CD4-positive, alpha-beta T cell treated with Interferon gamma for 1 hour (primary cell): ENCODE measurements around the gene TMC1.
"Not testable (repeated sequence)": the region's sequence is repeated elsewhere in the genome, so short reads cannot be mapped to it uniquely, and the experiment has no call there.

Experiments
- DNase-seq: peaks from one replicate; pipeline ENCODE4 v3.0.0-alpha.2; 2020

Gene TMC1

DNA sequence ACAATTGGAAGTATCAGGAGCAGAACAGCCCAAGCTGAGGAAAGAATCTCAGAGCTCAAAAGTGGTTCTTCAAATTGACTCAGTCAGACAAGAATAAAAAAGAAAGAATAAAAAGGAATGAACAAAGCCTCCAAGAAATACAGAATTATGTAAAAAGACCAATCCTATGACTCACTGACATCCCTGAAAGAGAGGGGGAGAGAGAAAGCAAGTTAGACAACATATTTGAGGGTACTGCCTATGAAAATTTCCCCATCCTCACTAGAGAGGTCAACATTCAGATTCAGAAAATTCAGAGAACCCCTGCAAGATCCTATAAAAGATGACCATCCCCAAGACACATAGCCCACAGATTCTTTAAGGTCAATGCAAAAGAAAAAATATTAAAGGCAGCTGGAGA lies 258.2 kb downstream of the TMC1 start:
- DNase-seq, result no peak

GRCh38 chr9:72786948-72787347 lies 265.5 kb downstream of the TMC1 start:
- DNase-seq, result no peak

DNA sequence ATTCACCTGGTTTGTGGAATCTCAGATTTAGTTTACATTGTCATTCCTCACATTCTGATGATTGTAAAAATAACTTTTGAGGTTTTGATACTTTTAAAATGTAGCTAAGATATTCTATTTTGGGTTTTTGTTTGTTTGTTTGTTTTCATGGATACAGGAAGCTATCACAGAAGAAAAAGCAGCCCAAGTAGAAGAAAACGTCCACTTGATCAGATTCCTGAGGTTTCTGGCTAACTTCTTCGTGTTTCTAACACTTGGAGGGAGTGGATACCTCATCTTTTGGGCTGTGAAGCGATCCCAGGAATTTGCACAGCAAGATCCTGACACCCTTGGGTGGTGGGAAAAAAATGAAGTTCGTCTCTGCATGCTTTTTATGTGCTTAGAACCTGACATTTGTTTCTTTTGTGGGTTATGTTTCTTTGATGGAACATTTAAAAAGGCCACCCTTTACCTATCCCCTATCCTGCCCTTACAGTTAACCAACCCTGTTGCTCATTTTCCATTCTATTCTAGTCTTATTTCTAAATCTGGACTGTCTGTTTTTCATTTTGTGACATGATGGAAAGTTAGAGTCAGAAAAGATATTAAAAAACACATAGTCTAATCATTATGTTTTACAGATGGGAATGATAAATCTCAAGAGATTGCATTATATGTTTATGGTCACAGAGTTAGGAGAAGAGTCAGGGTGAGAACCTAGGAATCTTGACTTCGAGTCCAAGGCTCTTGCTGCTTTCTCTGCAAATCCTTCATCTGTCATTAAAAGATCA lies 267.7 kb downstream of the TMC1 start:
- no peak for DNase-seq

DNA sequence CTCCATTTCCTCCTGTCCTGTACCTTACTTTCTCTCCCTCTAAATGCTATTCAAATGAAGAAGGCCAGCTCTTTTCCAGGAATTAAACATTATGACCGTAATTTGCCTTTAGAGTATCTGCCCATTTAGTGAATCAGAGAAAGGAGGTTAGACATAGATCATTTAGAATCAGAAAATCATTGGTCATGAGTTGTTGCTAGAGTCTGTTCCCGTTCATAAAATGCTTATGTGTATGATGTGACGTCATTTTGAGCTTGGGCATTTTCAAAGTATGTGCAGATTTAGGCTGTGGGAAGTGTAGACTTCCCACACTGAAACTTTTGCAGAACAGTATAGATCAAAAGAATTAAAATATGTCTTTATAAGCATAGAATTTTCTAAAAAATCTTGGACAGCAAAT lies 268.5 kb downstream of the TMC1 start:
- DNase-seq, result no peak

GRCh38 chr9:72790989-72791388 lies 269.6 kb downstream of the TMC1 start:
- no peak for DNase-seq

- no peak for DNase-seq
These were observed 270.0 kb downstream of the TMC1 start for GRCh38 chr9:72791436-72791835.

GRCh38 chr9:72794946-72795345 lies 273.5 kb downstream of the TMC1 start:
- DNase-seq, result no peak

- no peak for DNase-seq
These were observed 279.1 kb downstream of the TMC1 start for GRCh38 chr9:72800328-72800994.

DNA sequence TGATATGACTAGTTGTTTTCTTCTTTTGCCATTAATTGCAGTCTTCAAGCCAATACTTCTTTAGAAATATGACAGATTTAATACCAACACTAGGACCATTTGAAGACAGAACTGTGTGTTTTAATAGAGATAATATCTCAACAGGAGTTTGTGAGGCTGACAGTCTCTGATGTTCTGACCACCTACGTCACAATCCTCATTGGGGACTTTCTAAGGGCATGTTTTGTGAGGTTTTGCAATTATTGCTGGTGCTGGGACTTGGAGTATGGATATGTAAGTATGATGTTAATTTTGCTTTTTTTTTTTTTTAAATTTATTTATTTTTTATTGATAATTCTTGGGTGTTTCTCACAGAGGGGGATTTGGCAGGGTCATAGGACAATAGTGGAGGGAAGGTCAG lies 283.8 kb downstream of the TMC1 start:
- DNase-seq, result no peak

- DNase-seq, result not testable (repeated sequence)
These were observed 285.0 kb downstream of the TMC1 start for GRCh38 chr9:72806313-72806809.

DNA sequence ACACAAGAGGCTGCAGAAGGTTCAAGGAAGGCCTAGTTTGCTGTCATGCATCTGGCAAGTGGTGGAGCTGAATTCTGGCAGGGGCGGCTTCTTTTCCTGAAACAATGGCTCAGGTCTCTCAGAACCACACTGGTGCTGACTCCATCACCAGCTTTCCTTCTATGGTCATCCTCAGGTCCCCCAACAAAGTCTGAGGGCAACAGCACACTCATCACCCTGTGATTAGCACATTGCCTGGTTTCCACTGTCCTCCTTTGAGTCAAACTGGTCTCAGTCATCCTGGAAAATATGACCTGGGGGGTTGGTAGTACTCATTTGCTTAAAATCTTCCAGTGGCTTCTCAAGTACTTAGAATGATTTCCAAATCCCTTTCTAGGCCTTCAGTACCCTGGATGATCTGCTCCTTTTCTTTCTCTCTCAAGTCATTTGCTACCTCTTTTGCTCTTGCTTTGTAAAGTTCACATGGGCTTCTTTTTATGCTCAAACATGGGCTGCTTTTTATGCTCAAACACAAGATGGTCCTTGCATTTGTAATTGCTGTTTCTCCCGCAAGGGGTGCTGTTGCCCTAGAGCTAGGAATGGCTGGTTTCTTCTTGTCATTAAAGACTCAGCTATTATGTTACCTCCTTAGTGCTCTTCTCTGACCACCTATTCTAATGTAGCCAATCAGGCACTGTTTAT lies 286.5 kb downstream of the TMC1 start:
- no peak for DNase-seq

DNA sequence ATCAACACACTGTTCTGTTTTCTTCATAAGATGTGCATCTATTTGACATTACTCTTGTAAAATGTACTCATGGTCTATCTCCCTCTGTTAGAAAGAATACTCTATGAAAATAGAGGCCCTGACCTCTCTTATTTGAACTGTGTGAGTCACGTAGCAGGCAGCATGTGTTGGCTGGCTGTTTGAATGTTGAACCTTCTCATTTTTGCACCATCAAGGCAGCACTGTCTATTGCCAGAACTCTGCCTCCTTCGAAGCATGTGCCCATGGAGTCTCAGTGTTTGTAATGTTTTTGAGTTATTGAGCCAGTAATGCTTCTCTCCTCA lies 287.0 kb downstream of the TMC1 start:
- no peak for DNase-seq

DNA sequence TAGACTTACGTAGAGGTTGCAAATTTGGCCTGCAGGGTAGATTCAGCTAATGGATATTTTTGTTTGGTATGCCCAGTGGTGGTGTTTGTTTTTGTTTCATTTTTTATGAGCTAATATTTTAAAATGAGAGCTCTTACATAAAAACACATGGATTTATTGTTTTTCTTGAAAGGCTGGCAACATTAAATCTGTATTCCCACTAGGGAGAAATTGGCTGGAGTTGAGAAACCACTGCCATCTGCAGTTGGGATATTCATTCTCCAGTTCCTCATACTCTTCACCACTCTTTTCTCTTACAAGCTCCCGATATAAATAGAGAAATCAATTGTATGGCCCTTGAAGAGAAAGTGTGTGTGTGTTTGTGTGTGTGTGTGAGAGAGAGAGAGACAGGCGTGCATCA lies 288.2 kb downstream of the TMC1 start:
- DNase-seq, result no peak

- no peak for DNase-seq
These were observed 291.2 kb downstream of the TMC1 start for GRCh38 chr9:72812559-72813111.

DNA sequence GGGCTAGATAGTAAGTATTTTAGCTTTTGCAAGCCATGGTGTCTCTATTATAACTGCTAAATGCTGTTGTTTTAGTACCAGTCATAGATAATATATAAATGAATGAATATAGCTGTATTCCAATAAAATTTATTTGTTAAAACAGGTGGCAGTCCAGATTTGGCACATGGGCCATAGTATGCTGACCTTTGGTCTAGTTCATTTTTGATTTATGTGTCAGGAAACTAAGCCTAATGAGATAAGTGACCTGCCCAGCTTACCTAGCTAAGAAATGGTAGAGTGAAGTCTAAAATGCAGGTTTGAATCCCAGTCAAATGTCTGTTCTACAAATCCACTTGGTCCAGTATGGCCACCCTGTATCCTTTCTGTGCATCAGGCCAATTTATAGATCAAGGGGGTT lies 292.1 kb downstream of the TMC1 start:
- DNase-seq, result no peak

DNA sequence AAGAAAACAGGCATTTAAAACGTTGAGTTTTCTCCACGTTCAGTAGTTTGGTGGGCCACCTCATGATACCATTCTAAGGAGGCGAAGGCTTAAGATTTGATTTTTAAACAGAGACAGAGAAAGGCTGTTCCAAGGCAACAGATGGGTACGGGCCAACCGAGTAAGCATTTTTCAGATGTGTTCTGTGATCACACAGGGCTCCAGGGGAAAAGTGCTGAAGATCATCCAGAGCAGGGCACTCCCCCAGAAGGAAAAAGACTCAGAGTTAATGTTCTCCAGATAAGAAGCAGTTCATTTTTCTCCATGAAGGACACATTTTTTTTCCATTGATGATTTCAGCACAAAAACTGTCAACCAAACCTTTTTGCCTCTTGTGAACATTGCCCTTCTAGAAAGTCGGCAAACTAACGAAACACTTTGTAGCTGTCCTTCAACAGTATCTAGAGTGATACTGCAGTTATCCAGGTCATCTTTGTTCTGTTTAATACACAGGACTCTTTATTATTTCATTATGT lies 292.7 kb downstream of the TMC1 start:
- DNase-seq, result no peak

GRCh38 chr9:72816666-72817065 lies 295.3 kb downstream of the TMC1 start:
- DNase-seq, result no peak

- DNase-seq, result no peak
These were observed 296.0 kb downstream of the TMC1 start for GRCh38 chr9:72817413-72817812.

DNA sequence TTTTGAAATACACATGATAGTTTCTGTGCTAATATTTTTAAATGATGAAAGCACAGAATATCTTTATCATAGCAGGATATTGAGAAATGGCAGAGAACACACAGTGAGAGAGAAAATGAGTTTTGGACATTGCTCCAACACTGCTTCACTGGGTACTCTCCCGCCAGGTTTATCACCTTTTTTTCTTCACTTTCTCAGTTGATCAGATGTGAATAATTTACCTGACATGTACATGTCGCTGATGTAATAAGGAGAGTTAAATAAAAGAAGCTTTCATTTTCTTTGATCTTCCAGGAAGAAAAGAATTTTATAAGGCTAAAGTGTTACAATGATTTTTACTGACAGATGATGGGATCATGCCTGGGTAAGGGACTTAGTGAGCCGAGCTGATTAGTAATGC lies 297.0 kb downstream of the TMC1 start:
- DNase-seq, result no peak

GRCh38 chr9:72823971-72824370 lies 302.6 kb downstream of the TMC1 start:
- no peak for DNase-seq

GRCh38 chr9:72826996-72827949 lies 305.9 kb downstream of the TMC1 start:
- DNase-seq, result no peak
